HTERT RPE-1 (cell line): ENCODE measurements around the gene TPM1.

Source experiments
- in situ Hi-C: fragments of 300-500 bp; cut with MboI; formaldehyde crosslinking; loops from 4 replicates; pipeline ENCODE4 v1.14.3; 2020; ENCODE audit warnings: low sequenced_read_pairs

The TPM1 gene

GRCh38 chr15:63072023-63072650 is 29.6 kb downstream of the TPM1 start:
- in situ Hi-C loops, result no loop called here

GRCh38 chr15:63072809-63073277 is 30.3 kb downstream of the TPM1 start:
- in situ Hi-C loops, result no loop called here

GRCh38 chr15:63073497-63074172 is 31.1 kb downstream of the TPM1 start:
- in situ Hi-C loops, result no loop called here

GRCh38 chr15:63075015-63075983 is 32.8 kb downstream of the TPM1 start:
- in situ Hi-C loops, result no loop called here

- in situ Hi-C loops, result no loop called here
Measured at GRCh38 chr15:63075984-63076713, 33.6 kb downstream of the TPM1 start.

GRCh38 chr15:63076714-63077046 is 34.1 kb downstream of the TPM1 start:
- in situ Hi-C loops, result no loop called here

GRCh38 chr15:63077952-63078351 is 35.4 kb downstream of the TPM1 start:
- in situ Hi-C loops, result no loop called here

- in situ Hi-C loops, result no loop called here
Measured at GRCh38 chr15:63079947-63080626, 37.5 kb downstream of the TPM1 start.

- in situ Hi-C loops, result no loop called here
Measured at GRCh38 chr15:63080634-63081250, 38.2 kb downstream of the TPM1 start.

GRCh38 chr15:63082366-63082765 is 39.8 kb downstream of the TPM1 start:
- in situ Hi-C loops, result no loop called here

GRCh38 chr15:63083044-63083443 is 40.5 kb downstream of the TPM1 start:
- in situ Hi-C loops, result no loop called here

- in situ Hi-C loops, result no loop called here
Measured at GRCh38 chr15:63083541-63083940, 41.0 kb downstream of the TPM1 start.

GRCh38 chr15:63084806-63085205 is 42.3 kb downstream of the TPM1 start:
- in situ Hi-C loops, result no loop called here

GRCh38 chr15:63085289-63085688 is 42.7 kb downstream of the TPM1 start:
- in situ Hi-C loops, result no loop called here

GRCh38 chr15:63086271-63086670 is 43.7 kb downstream of the TPM1 start:
- in situ Hi-C loops, result no loop called here

GRCh38 chr15:63086947-63087346 is 44.4 kb downstream of the TPM1 start:
- in situ Hi-C loops, result no loop called here

- in situ Hi-C loops, result no loop called here
Measured at GRCh38 chr15:63088533-63089245, 46.1 kb downstream of the TPM1 start.

GRCh38 chr15:63089260-63090043 is 46.9 kb downstream of the TPM1 start:
- in situ Hi-C loops, result no loop called here

- in situ Hi-C loops, result no loop called here
Measured at GRCh38 chr15:63090472-63090871, 47.9 kb downstream of the TPM1 start.
